Measurements from ENCODE around the gene SERINC3. TPM values are rescaled to one million over a fixed set of nuclear protein-coding genes. Genes with fewer than 3 reads are reported as not detected.

The SERINC3 gene
- total and polyA plus RNA-seq, 2 of the 13 experiments (the other 11 are each of a cell fraction or from before 2014, with no cell fraction given) = 82.0 to 226 TPM

GRCh38 chr20:44475694-44476560 lies 45.9 kb downstream of the SERINC3 start, which contains the start of gene TTPAL (continued):
- peak in 1 of 2 experiments; percentile 73; a peak in 2 of 4 replicates for TF ChIP-seq REST (IDR thresholded peaks at IDR 0.05; ENCODE audit: borderline replicate concordance in 1 of 2, low read depth in 1 of 2, low read length in 2 of 2)
- no peak for TF ChIP-seq SIX1 (CRISPR knock-in tag; IDR thresholded peaks at IDR 0.05; ENCODE audit: borderline replicate concordance)
- TF ChIP-seq NR2F2 (IDR thresholded peaks at IDR 0.05; ENCODE audit: borderline replicate concordance, low read depth) = no peak; the same call in 1 of the 2 replicates
- peak; percentile 77; the same call in 1 of the 2 replicates for TF ChIP-seq MIER2 (CRISPR knock-in tag; IDR thresholded peaks at IDR 0.05)
- TF ChIP-seq ZNF383 (CRISPR knock-in tag; IDR thresholded peaks at IDR 0.05; ENCODE audit: borderline replicate concordance) = 0 out of 2 replicates have a peak, but pooled peaks have one; percentile 74
- TF ChIP-seq ZFX (CRISPR knock-in tag; IDR thresholded peaks at IDR 0.05; ENCODE audit: low read depth) = peak; percentile 99
- TF ChIP-seq FOSL1 (CRISPR knock-in tag; IDR thresholded peaks at IDR 0.05; ENCODE audit: borderline replicate concordance) = no peak
- TF ChIP-seq STAT6 (CRISPR knock-in tag; IDR thresholded peaks at IDR 0.05; ENCODE audit: borderline replicate concordance) = peak; percentile 92; the same call in 1 of the 2 replicates
- no peak for TF ChIP-seq AHDC1 (CRISPR knock-in tag; IDR thresholded peaks at IDR 0.05; ENCODE audit: borderline replicate concordance)
- TF ChIP-seq TOE1 (CRISPR knock-in tag; IDR thresholded peaks at IDR 0.05) = 0 out of 2 replicates have a peak, but pooled peaks have one; percentile 40
- TF ChIP-seq NFE2 (CRISPR knock-in tag; IDR thresholded peaks at IDR 0.05) = no peak
- TF ChIP-seq ZNF276 (CRISPR knock-in tag; IDR thresholded peaks at IDR 0.05; ENCODE audit: low read depth) = peak; percentile 98
